Neuronal stem cell (in vitro differentiated cells): ENCODE results near the gene GALM.

Source experiments
- DNase-seq: peaks from one replicate; pipeline ENCODE4 v3.0.0-alpha.2; 2013; ENCODE audit warnings: low spot score
- H2AFZ ChIP-seq: one replicate; pipeline ENCODE4 v1.6.1; 2013; ENCODE audit warnings: mild to moderate bottlenecking, low read length, inconsistent platforms
- H2AK5ac ChIP-seq: 2 replicates; pipeline ENCODE4 v1.6.1; 2013; ENCODE audit warnings: low read depth, mild to moderate bottlenecking, inconsistent platforms, low read length, moderate library complexity, mixed read lengths
- H2BK120ac ChIP-seq: 2 replicates; pipeline ENCODE4 v1.6.1; 2013; ENCODE audit warnings: low read depth, mild to moderate bottlenecking, inconsistent platforms, low read length, moderate library complexity, mixed read lengths
- H2BK12ac ChIP-seq: one replicate; pipeline ENCODE4 v1.6.1; 2013; ENCODE audit warnings: low read length, inconsistent platforms
- H2BK15ac ChIP-seq: 2 replicates; pipeline ENCODE4 v1.6.1; 2013; ENCODE audit warnings: mild to moderate bottlenecking, low read length, inconsistent platforms, mixed read lengths
- H2BK5ac ChIP-seq: one replicate; pipeline ENCODE4 v1.6.1; 2013; ENCODE audit warnings: inconsistent platforms, mild to moderate bottlenecking, low read length, moderate library complexity
- H3K14ac ChIP-seq: one replicate; pipeline ENCODE4 v1.6.1; 2013; ENCODE audit warnings: low read length, inconsistent platforms
- H3K18ac ChIP-seq: 2 replicates; pipeline ENCODE4 v1.6.1; 2013; ENCODE audit warnings: low read length, inconsistent platforms
- H3K23ac ChIP-seq: 2 replicates; pipeline ENCODE4 v1.6.1; 2013; ENCODE audit warnings: low read depth, mild to moderate bottlenecking, mixed read lengths, low read length, inconsistent platforms; ENCODE audit not compliant: poor library complexity
- H3K27ac ChIP-seq: replicated peaks from 3 replicates; pipeline ENCODE4 v1.5.1; 2013; ENCODE audit warnings: low read length, inconsistent platforms
- H3K27me3 ChIP-seq, 3 experiments: 2 replicates each; pipeline ENCODE4 v1.6.1; 2013; ENCODE audit warnings: low read length in 3 of 3, mild to moderate bottlenecking in 2 of 3, inconsistent platforms in 1 of 3, low read depth in 1 of 3, mixed read lengths in 1 of 3, moderate library complexity in 1 of 3; ENCODE audit not compliant: control insufficient read depth in 3 of 3, insufficient read depth in 3 of 3
- H3K36me3 ChIP-seq, 2 donors: replicated peaks in 1 of 2; 2 replicates each; pipeline ENCODE4 v1.6.1; 2013; ENCODE audit warnings: low read length in 2 of 2; ENCODE audit not compliant: control insufficient read depth in 2 of 2, insufficient read depth in 2 of 2
- H3K4ac ChIP-seq: 2 replicates; pipeline ENCODE4 v1.6.1; 2013; ENCODE audit warnings: inconsistent platforms, mild to moderate bottlenecking, low read length, moderate library complexity
- H3K4me1 ChIP-seq, 2 donors: 1 replicate in 1 of 2; 2 replicates in 1 of 2; pipeline ENCODE4 v1.6.1; 2013; ENCODE audit warnings: low read length in 2 of 2, low read depth in 1 of 2; ENCODE audit not compliant: control insufficient read depth in 2 of 2, insufficient read depth in 1 of 2
- H3K4me2 ChIP-seq: one replicate; pipeline ENCODE4 v1.6.1; 2013; ENCODE audit warnings: mild to moderate bottlenecking, low read length, inconsistent platforms; ENCODE audit not compliant: insufficient read depth, poor library complexity, severe bottlenecking
- H3K4me3 ChIP-seq, 2 donors: 2 replicates each; pipeline ENCODE4 v1.5.1; 2013; ENCODE audit warnings: low read length in 2 of 2, mild to moderate bottlenecking in 2 of 2, inconsistent platforms in 1 of 2, moderate library complexity in 1 of 2
- H3K79me1 ChIP-seq: one replicate; pipeline ENCODE4 v1.6.1; 2013; ENCODE audit warnings: low read depth, mild to moderate bottlenecking, inconsistent platforms, low read length, moderate library complexity
- H3K9ac ChIP-seq: one replicate; pipeline ENCODE4 v1.6.1; 2013; ENCODE audit warnings: mild to moderate bottlenecking, low read depth, low read length, inconsistent platforms; ENCODE audit not compliant: poor library complexity
- H3K9me3 ChIP-seq, 2 donors: replicated peaks in 1 of 2; 2 replicates each; pipeline versions ENCODE3 to v1.6.1; 2013; ENCODE audit warnings: low read length in 2 of 2, mild to moderate bottlenecking in 2 of 2, inconsistent platforms in 1 of 2, low read depth in 1 of 2, mixed read lengths in 1 of 2, moderate library complexity in 1 of 2; ENCODE audit not compliant: control insufficient read depth in 2 of 2, insufficient read depth in 1 of 2
- H4K8ac ChIP-seq: one replicate; pipeline ENCODE4 v1.6.1; 2013; ENCODE audit warnings: low read depth, mild to moderate bottlenecking, inconsistent platforms, low read length, moderate library complexity
- H4K91ac ChIP-seq: one replicate; pipeline ENCODE4 v1.6.1; 2013; ENCODE audit warnings: low read length, low read depth, mild to moderate bottlenecking, inconsistent platforms; ENCODE audit not compliant: poor library complexity
- WGBS, 2 donors: extraction: QIAGEN DNeasy Blood & Tissue Kit; methylation state at CpG; one replicate each; pipeline ENCODE4 v1.1.7; 2013; ENCODE audit warnings: missing lambda C conversion rate in 2 of 2, mixed read lengths in 1 of 2; ENCODE audit not compliant: insufficient read length in 2 of 2, insufficient replicate concordance in 1 of 2; ENCODE audit errors: extremely low coverage in 2 of 2; 5-methylcytosine and 5-hydroxymethylcytosine counted together

The GALM gene

GRCh38 chr2:38744399-38744780 is 78.5 kb downstream of the GALM start:
- no peak overlapping the region for H3K4me2 ChIP-seq
- H2BK5ac ChIP-seq, result no peak overlapping the region
- no peak overlapping the region for H3K9ac ChIP-seq
- no peak overlapping the region for H2BK120ac ChIP-seq
- H3K23ac ChIP-seq, result no peak overlapping the region
- no peak for DNase-seq
- no peak overlapping the region for H2AK5ac ChIP-seq
- H3K14ac ChIP-seq, result no peak overlapping the region
- no peak overlapping the region for H3K4ac ChIP-seq
- H4K91ac ChIP-seq, result no peak overlapping the region
- no peak overlapping the region for H2BK12ac ChIP-seq
- H4K8ac ChIP-seq, result no peak overlapping the region
- no CpG with 5 or more reads among the region's 2 CpGs for WGBS, 2 donors
- H2BK15ac ChIP-seq, result no peak overlapping the region
- no peak overlapping the region for H3K18ac ChIP-seq
- no peak overlapping the region for H3K27ac ChIP-seq
- H3K27me3 ChIP-seq, result no peaks in the 10 kb centered on the region
- peaks cover 1 to 15% of the 10 kb centered on the region in 2 donors for H3K4me1 ChIP-seq
- H2AFZ ChIP-seq, result no peak overlapping the region
- peaks cover 35 to 96% of the 10 kb centered on the region in 2 donors for H3K36me3 ChIP-seq
- peaks cover 0 to 4% of the 10 kb centered on the region in 2 donors for H3K9me3 ChIP-seq
- no peaks in the 10 kb centered on the region for H3K79me1 ChIP-seq
- no peak overlapping the region for H3K4me3 ChIP-seq

GRCh38 chr2:38745267-38745666 is 79.4 kb downstream of the GALM start:
- Histone ChIP-seq H3K36me3 (peaks cover 35 to 98% of the 10 kb centered on the region in 2 donors), H2AFZ (no peak overlapping the region), H3K9ac (no peak overlapping the region), H3K9me3 (no peaks in the 10 kb centered on the region), H3K18ac (no peak overlapping the region), H4K91ac (no peak overlapping the region), H3K4ac (no peak overlapping the region), H2BK120ac (no peak overlapping the region), H2BK15ac (no peak overlapping the region), H3K79me1 (no peaks in the 10 kb centered on the region), H3K27me3 (no peaks in the 10 kb centered on the region), H2BK12ac (no peak overlapping the region), H3K4me2 (no peak overlapping the region), H3K23ac (no peak overlapping the region), H3K27ac (no peak overlapping the region), H2AK5ac (no peak overlapping the region), H3K4me3 (no peak overlapping the region), H2BK5ac (no peak overlapping the region), H3K14ac (no peak overlapping the region), H3K4me1 (peaks cover 1 to 16% of the 10 kb centered on the region in 2 donors), H4K8ac (no peak overlapping the region)
- DNase-seq, result no peak
- WGBS, 2 donors, result no CpG with 5 or more reads among the region's 9 CpGs

GRCh38 chr2:38747007-38747424 is 81.1 kb downstream of the GALM start:
- Histone ChIP-seq H3K4me3 (no peak overlapping the region), H3K4me1 (peaks cover 1 to 16% of the 10 kb centered on the region in 2 donors), H2AK5ac (no peak overlapping the region), H4K91ac (no peak overlapping the region), H2BK5ac (no peak overlapping the region), H3K4ac (no peak overlapping the region), H2AFZ (no peak overlapping the region), H3K9ac (no peak overlapping the region), H3K36me3 (peaks cover 30 to 83% of the 10 kb centered on the region in 2 donors), H3K27me3 (no peaks in the 10 kb centered on the region), H2BK12ac (no peak overlapping the region), H3K4me2 (no peak overlapping the region), H3K14ac (no peak overlapping the region), H4K8ac (no peak overlapping the region), H3K9me3 (no peaks in the 10 kb centered on the region), H2BK120ac (no peak overlapping the region), H3K23ac (no peak overlapping the region), H3K79me1 (no peaks in the 10 kb centered on the region), H3K18ac (no peak overlapping the region), H3K27ac (no peak overlapping the region), H2BK15ac (no peak overlapping the region)
- WGBS, 2 donors, result no CpG with 5 or more reads among the region's 4 CpGs
- DNase-seq, result no peak

- Histone ChIP-seq H3K14ac (no peak overlapping the region), H2AFZ (no peak overlapping the region), H3K9me3 (no peaks in the 10 kb centered on the region), H3K4me2 (no peak overlapping the region), H3K18ac (no peak overlapping the region), H3K23ac (no peak overlapping the region), H2BK120ac (no peak overlapping the region), H3K4me3 (no peak overlapping the region), H3K27me3 (no peaks in the 10 kb centered on the region), H3K9ac (no peak overlapping the region), H3K4me1 (peaks cover 1 to 20% of the 10 kb centered on the region in 2 donors), H2BK12ac (no peak overlapping the region), H2BK5ac (no peak overlapping the region), H2BK15ac (no peak overlapping the region), H3K36me3 (peaks cover 28 to 75% of the 10 kb centered on the region in 2 donors), H4K91ac (no peak overlapping the region), H3K27ac (no peak overlapping the region), H3K79me1 (no peaks in the 10 kb centered on the region), H2AK5ac (no peak overlapping the region), H3K4ac (no peak overlapping the region), H4K8ac (no peak overlapping the region)
- WGBS, 2 donors, result no CpG with 5 or more reads among the region's 5 CpGs
- no peak for DNase-seq
Observed at GRCh38 chr2:38747819-38748218, 81.9 kb downstream of the GALM start.
